ENCODE results near the gene SESTD1.
"Not testable (repeated sequence)": the region's sequence is repeated elsewhere in the genome, so short reads cannot be mapped to it uniquely, and the experiment has no call there.

The SESTD1 gene

GRCh38 chr2:179237209-179237946 lies 27.3 kb downstream of the SESTD1 start:
- DNase-seq = no peak

- DNase-seq = peak; percentile 83
Measured at GRCh38 chr2:179235463-179236108, 29.0 kb downstream of the SESTD1 start.

GRCh38 chr2:179234658-179235240 lies 29.9 kb downstream of the SESTD1 start:
- DNase-seq = no peak

GRCh38 chr2:179233626-179234430 lies 30.8 kb downstream of the SESTD1 start:
- no peak for DNase-seq

- DNase-seq = no peak
Measured at GRCh38 chr2:179233083-179233490, 31.5 kb downstream of the SESTD1 start.

- DNase-seq = no peak
Measured at GRCh38 chr2:179226961-179227259, 37.7 kb downstream of the SESTD1 start.

GRCh38 chr2:179226203-179226960 lies 38.2 kb downstream of the SESTD1 start:
- peak; percentile 48 for DNase-seq

GRCh38 chr2:179224361-179224760 lies 40.3 kb downstream of the SESTD1 start:
- no peak for DNase-seq

GRCh38 chr2:179222076-179222475 lies 42.6 kb downstream of the SESTD1 start:
- DNase-seq = no peak

GRCh38 chr2:179218848-179219594 lies 45.6 kb downstream of the SESTD1 start:
- peak; percentile 64 for DNase-seq

GRCh38 chr2:179214671-179215070 lies 50.0 kb downstream of the SESTD1 start:
- DNase-seq = not testable (repeated sequence)

- DNase-seq = no peak
Measured at GRCh38 chr2:179211355-179211754, 53.3 kb downstream of the SESTD1 start.

- not testable (repeated sequence) for DNase-seq
Measured at GRCh38 chr2:179208277-179208676, 56.4 kb downstream of the SESTD1 start.

- no peak for DNase-seq
Measured at GRCh38 chr2:179207047-179207446, 57.6 kb downstream of the SESTD1 start.

- DNase-seq = no peak
Measured at GRCh38 chr2:179201869-179202268, 62.8 kb downstream of the SESTD1 start.

GRCh38 chr2:179195926-179196590 lies 68.6 kb downstream of the SESTD1 start:
- not testable (repeated sequence) for DNase-seq

GRCh38 chr2:179195141-179195540 lies 69.5 kb downstream of the SESTD1 start:
- no peak for DNase-seq

GRCh38 chr2:179193759-179194394 lies 70.8 kb downstream of the SESTD1 start:
- no peak for DNase-seq

GRCh38 chr2:179191110-179191509 lies 73.5 kb downstream of the SESTD1 start:
- DNase-seq = no peak

GRCh38 chr2:179186126-179186525 lies 78.5 kb downstream of the SESTD1 start:
- DNase-seq = no peak

- no peak for DNase-seq
Measured at GRCh38 chr2:179184610-179185009, 80.0 kb downstream of the SESTD1 start.
